Cardiac atrium fibroblast (primary cell): ENCODE data around the gene ABCG8. TPM values are rescaled to one million over a fixed set of nuclear protein-coding genes. Genes with fewer than 3 reads are reported as not detected.

Experiments
- total RNA-seq: library from RNA; depleted of rRNA; stranded (reverse); fragments of >200 nt; gene quantifications from 2 replicates; pipeline ENCODE4 v1.2.3, GENCODE V29; 2015

ABCG8 gene
- total RNA-seq, result not detected in 2 replicates

GRCh38 chr2:43838560-43839267 lies at the start of gene ABCG8, which contains the start of gene ABCG5:
TSS of gene ABCG8 (plus strand) at chr2:43838971. CDS start at chr2:43839054, 83 bp downstream.
TSS of gene ABCG5 (minus strand) at chr2:43838839. CDS start at chr2:43838679, 160 bp downstream.

Other genes starting within 250 kb of the ABCG8 start
- 12.3 and 15.4 TPM in 2 replicates for gene THADA, start 242.9 kb upstream of the ABCG8 start, total RNA-seq
- 0.90 and 1.8 TPM in 2 replicates for gene PLEKHH2, start 201.7 kb upstream of the ABCG8 start, total RNA-seq
- 0.72 TPM in 1 of 2 replicates, not detected in the other for gene C1GALT1C1L, start 162.5 kb upstream of the ABCG8 start, total RNA-seq
- gene DYNC2LI1, start 64.9 kb upstream of the ABCG8 start, total RNA-seq, result 8.7 and 13.5 TPM in 2 replicates
- gene ABCG5, start 132 bp upstream of the ABCG8 start, total RNA-seq, result not detected in 2 replicates
- 31.2 and 42.3 TPM in 2 replicates for gene LRPPRC, start 157.0 kb downstream of the ABCG8 start, total RNA-seq